HG02981 (cell line): Measurements from ENCODE around the gene DYSF.

Experiments
- ATAC-seq: cut with Tn5 transposase; IDR thresholded peaks from one replicate; pipeline ENCODE4 v1.9.1; 2021; ENCODE audit warnings: mild to moderate bottlenecking, moderate library complexity; ENCODE audit not compliant: unreplicated experiment

The DYSF gene

DNA sequence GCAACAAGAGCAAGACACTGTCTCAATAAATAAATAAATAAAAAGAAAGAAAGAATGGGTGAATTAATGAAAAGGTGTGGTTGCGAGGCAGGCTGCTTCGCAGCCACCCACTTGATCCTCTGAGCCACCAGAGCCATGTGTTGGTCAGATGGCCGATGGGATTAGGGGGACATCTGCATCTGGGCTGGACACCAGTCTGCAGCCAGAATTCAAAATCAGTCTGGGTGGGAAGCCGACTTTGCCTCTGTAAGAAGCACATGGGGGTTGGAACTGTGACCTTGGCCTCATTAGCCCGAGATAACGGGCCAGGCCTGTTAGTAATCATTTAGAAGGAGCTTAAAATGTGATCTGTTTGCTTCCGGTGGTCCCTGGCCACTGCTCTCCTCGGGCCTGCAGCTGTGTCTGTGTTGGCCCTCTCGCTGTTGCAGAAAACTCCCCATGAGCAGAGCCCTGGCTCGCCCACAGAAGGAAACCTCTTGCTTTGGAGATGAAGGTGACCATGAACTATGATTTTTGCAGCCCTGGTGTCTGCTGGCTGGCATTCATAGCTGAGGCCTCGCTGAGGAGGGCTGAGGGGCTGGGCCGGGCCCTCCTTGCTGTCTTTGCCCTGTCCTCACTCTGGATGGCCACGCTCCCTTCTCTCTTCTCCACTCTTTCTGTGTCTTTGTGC lies 94.4 kb downstream of the DYSF start:
- ATAC-seq, result no peak

DNA sequence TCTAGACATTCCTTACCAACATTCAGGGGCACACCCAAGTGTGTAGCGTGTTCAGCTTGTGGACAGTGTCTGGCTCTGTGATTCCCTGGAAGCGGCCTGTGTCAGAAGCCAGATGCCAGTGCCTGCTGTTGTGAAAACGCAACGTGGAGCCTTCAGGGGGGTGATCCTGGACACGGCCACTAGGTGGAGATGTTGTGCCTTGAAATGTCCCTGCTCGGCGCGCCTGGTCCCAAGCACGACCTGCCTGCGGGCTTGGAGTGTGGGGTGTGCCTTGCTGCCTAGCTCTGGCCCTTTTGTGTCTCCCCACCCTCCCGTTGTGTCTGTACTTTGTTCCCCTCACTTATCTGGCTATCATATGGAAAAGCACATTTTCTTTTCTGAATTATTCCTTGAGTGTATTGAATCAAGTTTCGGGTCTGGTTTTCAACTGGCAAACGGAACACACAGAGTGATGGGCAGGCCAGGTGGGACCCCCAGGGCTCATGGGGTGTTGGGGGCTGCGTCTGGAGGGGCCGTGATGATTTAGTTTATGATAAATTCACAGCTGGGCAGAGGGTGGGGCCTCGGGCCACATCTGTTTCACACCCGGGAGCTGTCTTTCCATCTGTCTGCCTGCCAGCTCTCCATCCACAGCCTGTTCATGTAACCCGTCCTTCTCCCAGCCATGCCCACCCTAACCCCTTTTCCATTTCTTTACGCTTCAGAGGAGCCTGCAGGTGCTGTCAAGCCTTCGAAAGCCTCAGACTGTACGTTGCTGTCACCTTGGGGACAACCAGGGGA lies 95.5 kb downstream of the DYSF start:
- no peak for ATAC-seq

DNA sequence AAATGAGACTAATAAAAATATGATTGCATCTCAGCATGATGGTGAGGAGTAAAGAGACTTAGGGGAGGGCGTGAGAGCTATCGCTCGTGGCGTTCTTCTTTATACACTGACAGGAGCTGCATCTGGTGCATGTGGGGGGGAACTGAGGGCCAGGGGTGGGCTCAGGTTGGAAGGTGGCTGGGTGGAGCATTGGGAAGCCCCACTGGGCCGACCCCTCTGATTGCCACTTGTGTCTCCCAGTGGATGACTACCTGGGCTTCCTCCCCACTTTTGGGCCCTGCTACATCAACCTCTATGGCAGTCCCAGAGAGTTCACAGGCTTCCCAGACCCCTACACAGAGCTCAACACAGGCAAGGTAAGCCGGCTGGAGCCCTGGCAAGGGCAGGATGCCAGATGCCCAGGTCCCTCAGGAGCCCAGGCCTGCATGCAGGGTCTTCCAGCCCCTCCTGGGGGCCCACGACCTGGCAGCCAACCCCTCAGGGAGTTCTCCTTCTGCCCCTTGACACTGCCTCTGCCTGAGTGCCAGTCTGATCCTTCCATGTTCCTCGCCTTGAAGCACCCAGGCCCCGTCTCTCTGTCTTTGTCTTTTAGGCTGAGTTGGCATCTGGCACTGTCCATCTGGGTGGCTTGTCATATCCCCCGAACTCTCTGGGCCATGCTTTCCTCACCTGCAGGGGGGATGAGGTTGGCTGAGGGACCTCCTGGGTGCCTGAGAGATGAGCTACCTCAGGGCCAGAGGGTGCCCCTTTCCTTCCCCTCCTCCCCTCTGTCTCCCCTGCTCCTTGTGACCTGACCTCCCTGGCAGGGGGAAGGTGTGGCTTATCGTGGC lies 97.7 kb downstream of the DYSF start:
- ATAC-seq, result no peak

DNA sequence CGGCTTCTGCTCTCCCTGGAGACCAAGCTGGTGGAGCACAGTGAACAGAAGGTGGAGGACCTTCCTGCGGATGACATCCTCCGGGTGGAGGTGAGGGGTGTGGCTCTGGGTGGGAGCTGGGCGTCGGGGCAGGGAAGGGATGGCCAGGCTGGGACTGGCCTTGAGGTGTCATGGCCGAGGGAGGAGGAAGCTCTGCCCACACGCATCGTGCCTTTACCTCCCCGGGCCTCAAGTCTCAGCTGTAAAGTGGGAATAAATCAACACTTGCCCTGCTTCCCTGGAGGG lies 98.2 kb downstream of the DYSF start:
- no peak for ATAC-seq

DNA sequence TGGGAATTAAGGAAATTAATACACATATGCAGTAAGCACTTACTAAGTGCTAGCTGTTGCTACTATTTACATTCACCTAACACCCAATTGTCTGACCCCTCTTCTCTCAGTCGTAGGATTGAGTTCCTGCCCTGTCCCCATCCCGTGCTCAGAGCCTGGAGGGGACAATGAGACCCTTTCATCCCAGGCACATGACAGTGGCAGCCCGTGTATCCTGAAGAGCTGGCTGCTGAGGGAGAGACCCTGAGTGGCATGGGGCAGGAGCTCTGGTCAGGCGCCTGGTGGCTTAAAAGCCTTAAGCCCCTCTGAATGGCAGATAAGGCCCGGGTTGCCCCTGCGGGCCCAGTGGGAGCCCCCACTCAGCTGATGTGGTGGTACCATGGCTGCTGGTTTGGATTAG lies 99.0 kb downstream of the DYSF start:
- ATAC-seq, result no peak

DNA sequence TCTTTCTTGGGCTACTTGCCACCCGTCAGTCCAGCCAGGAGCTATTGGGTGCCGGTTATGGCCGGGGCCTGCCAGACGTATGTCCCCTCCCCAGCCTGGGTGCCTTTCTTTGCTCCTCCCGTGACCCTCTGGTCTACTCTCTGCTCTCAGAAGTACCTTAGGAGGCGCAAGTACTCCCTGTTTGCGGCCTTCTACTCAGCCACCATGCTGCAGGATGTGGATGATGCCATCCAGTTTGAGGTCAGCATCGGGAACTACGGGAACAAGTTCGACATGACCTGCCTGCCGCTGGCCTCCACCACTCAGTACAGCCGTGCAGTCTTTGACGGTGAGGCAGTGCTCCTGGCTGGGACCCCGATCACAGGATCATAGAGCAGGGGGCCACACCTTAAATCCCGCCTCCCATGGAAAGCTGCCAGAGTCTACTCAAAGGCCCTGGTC lies 99.5 kb downstream of the DYSF start:
- ATAC-seq, result no peak

DNA sequence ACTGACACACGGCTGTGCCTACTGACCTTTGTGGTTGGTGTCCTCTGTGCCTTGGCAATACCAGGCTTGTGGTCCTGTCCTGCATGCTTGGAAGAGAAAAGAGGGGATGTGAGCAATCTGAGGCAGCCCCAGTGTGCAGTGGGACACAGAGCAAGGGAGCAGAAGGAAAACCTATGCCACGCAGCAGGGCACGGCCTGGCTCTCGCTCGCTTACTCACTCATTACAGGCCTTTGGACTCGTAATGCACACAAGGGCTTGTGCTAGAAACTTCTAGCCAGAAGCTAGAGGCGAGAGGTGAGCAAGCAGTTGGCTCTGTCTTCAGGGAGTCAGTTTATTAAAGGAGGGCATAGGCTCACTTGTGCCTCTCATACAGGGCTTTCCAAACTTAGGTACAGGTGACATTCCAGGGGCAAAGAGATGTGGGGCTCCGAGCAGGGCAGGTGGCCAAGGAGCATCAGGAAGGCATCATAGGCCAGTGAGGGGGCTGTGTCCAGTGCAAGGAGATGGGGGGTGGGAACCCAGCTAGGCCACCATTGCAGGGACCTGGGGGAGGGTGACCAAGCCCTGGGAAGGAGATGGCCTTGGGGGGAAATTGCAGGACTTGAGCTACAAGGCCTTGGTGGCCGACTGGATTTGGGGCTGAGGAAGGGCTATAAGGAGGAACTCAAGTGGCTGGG lies 100.8 kb downstream of the DYSF start:
- ATAC-seq, result no peak

DNA sequence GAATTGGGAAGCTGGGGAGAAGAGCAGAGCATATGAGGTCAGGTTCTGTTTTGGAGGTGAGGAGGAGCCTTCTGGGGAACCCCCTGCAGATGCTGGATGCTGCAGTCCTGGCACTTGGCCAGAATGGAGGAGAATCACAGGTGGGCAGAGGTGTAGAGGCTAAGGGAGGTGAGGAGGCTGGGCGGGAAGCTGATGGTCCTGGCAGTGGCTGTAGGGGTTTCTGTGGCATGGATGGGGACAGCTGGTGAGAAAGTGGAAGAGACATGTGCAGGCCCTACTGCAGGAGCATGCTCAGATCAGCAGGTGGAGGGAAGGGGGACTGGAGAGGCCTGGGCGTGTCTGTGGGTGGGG lies 101.3 kb downstream of the DYSF start:
- ATAC-seq, result no peak

DNA sequence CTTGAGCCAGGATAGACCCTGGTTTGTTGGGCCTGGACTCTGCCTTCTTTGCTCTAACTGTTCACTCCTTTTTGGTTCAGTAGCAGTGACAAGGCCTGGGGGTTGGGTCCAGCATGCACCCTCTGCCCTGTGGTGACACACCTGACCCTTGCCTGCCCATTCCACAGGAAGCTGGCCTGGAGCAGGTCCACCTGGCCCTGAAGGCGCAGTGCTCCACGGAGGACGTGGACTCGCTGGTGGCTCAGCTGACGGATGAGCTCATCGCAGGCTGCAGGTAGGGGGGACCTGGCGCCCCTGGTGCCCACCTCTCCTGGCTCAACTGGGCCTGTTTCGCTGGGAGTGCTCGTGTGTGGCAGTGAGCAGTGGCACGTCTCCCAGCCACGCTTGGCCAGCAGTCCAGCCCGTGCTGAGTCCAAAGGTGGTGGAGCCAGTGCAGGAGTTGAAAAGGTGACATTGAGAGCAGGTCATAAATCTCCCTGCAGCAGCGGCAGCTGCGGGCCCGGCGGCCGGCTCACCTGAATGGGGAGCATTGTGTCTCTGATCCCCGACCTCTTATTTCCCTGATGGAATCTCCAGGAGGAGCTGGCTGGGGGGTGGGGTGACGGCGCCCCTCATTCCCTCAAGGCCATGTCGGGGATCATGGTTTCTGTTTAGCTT lies 102.6 kb downstream of the DYSF start:
- no peak for ATAC-seq

DNA sequence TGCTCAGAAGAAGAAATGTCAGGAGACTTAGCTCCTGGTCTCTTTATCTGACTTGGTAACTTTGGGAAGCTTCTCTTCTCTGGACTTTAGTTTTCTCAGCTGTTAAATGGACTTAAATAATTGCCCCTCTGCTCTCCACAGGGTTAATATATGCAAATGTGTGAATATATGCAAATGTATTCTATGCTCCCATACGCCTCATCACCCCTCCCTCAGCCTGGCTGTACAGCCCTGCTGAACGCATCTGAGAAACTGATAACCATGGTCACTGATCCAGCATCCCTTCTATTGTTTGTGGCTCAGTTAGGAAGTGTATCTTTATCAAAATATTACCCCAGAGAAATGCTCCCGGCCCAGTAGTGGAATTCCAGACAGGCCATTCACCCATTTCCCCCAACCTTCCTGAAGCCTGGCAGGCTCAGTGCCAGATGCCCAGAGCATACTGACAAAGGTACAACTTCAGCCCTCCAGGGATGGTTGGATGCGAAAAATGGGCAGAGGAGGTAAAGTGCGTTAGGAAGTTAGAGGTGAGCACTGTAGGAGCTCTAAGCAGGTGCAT lies 103.4 kb downstream of the DYSF start:
- ATAC-seq, result no peak

DNA sequence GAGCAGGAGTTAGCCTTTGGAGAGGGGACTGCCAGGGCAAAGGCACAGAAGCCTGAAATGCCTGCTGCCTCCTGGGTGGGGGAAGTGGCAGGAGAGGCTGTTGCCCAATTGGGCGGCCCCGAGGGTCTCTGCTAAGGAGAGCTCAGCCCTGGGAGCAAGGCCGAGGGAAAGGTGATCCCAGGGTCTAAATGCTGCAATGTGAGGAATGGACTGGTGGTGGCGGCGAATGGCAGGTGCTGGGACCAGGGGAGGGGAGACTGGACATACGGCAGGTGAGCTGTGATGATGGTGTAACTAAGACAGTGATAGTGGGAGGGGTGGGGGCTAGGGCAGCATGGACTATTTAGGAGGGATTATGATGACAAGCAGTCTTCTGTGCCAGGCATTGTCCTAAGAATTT lies 104.0 kb downstream of the DYSF start:
- no peak for ATAC-seq

DNA sequence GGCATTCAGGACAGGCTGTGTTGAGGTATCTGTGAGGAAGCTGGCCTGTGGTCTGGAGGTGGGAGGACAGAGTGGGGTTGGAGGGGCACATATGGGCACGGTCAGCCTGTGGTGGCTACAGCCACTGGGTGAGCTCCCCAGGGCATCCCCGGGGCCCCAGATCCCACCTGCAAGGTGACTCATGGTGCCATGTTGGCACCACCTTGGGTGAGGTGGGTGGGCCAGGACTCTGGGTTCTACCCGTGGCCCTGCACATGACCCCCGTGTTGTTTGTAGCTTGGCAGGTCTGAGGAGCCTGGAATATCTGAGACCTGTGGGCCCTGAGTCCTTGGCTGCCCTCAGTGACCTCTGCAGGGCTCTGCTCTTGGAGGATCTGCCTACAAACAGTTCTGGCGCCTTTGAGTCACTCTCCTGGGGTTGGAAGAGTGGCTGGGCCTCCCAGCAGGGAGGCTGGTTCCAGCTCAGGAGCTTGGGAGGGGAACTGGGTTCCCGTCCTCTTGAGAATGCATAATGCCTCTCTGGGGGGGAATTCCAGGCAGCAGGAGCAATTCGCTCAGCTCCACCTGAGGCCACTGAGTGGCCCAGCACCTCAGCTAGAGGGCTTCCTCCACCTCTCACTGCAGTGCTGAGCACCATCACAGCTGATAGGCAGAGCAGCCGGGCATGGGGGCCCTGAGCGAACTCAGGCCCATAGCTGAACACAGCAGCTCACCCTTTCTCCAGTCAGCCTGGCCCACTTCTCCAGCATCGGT lies 105.1 kb downstream of the DYSF start:
- ATAC-seq, result no peak

DNA sequence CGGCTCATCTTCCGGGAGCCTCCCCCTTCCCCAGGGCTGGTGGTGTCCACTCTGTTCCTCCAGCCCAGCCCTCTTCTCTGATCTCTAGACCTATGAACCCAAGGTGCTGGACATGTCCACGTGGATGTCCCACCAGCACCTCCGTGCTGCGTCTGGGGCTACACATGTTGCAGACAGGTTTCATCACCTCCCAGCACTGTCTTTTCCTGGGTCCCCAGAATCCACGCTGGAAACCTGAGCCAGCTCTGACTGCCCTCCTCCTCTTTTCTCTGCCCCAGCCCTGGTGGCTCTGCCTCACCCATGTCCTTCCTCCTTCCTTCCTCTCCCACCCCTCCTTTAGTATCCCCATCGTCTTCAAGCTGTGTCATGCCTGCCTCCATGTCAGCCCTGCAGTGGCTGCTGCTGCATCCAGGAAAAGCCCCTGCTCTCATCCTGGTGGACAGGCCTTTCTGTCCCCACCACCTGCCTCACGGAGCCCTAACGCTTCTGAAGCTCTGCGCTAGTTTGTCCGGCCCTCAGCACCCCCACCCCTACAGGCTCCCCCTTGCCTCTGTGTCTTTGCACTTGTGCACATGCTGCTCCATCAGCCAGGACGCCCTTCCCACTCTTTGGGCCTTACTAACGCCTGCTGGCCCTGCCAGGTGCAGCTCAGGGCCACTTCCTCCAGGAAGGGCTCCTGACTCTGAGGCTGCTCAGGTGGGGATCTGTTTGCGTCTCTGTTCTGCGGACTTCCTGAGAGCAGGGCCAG lies 105.9 kb downstream of the DYSF start:
- no peak for ATAC-seq

DNA sequence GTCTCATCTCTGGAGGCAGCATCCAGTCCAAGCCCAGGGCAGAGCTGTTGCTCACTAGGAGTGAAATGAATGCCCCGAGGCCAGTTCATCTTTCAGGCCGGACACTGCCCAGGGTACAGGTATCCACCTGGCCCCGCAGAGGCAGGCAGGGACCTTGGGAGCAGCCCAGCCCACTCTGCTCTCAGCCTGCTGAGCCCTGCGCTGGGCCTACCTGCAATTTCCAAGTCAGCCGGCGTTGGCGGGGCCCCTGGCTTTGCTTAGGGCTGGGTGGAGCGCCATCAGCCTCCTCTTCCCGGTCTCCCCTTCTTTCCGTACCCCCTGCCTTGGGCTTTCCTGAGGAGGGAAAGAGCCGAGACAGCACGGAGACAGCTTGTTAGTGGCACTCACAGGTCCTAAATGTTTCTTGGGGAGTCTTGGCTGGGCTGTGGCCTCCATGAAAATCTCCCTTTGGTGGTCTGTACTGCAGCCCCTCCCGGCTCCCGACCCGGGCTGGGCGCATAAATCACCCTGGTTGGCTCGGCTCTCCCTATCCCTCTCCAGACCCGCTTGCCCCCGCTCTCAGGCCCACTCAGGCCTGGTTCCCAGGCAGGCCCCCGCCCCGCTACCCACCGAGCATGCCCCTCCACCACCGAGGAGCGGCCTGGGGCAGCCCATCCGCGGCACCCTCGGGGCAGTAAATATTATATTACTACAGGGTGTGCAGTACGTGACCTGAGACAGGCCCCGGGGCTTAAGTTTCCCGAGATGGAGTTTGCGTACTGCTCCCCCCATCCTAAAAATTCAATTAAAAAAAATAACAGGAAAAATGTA lies 106.7 kb downstream of the DYSF start:
- no peak for ATAC-seq

DNA sequence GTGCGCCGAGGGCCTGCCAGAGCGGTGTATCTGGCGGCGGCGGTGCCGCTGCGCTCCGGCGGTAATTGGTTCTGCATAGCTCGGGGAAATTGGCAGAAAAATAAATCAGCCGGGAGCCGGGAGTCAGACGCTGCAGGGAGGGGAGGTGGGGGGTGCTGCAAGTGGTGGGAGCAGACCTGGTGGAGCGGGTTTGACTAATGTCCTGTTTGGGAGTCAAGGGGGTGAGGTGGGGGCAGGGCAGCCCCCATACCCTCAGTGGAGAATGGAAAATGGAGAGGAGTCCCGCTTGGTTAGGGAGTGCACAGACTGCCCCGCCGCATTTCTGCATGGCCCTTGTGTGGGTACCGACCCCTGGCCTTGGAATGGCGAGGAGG lies 107.3 kb downstream of the DYSF start:
- ATAC-seq, result no peak

DNA sequence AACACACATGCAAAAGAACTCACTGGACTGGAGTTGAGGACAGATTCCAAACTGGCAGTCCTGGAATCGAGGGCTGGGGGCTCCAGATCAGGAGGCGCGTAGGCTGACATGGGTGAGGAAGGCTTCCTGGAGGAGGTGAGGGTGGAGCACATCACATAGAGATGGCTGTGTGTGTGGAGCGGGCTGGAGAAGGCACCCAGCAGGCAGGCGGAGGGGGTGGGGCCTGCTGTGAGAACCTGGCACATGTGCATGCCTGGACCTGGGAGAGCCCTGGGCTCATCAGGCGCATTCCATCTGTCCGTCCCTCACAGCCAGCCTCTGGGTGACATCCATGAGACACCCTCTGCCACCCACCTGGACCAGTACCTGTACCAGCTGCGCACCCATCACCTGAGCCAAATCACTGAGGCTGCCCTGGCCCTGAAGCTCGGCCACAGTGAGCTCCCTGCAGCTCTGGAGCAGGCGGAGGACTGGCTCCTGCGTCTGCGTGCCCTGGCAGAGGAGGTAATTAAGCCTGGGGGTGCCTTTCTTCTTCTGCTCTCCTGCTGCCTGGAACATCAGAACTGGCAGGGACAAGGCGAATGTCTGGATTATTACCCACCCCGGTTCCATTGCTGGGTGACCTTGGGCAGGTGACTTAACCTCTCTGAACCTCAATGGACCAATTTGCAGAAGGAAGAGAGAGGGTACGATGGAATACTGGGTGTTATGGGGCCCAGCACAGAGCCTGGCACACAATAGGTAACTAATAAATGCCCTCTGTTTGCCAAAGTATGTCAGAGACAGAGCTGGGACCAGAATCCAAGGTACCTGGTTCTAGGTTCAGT lies 108.3 kb downstream of the DYSF start:
- no peak for ATAC-seq

DNA sequence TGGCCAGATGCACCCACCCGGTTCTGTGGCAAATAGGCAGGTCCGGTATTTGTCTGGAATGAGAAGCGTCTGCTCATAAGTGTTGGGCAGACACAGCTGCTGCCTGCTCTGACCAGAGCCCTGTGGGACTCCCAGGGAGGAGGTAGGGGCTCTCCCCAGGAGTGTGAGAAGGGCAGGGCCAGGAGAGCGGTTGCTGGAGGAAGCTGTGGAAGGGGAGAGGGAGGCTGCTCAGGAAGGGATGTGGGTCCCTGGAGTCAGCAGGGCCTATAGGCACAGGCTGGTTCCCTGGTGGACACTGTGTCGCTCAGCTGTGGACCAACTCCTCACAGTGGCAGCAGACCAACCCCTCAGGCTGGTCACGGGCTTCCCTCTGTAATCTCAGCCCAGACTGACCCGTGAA lies 109.2 kb downstream of the DYSF start:
- no peak for ATAC-seq

DNA sequence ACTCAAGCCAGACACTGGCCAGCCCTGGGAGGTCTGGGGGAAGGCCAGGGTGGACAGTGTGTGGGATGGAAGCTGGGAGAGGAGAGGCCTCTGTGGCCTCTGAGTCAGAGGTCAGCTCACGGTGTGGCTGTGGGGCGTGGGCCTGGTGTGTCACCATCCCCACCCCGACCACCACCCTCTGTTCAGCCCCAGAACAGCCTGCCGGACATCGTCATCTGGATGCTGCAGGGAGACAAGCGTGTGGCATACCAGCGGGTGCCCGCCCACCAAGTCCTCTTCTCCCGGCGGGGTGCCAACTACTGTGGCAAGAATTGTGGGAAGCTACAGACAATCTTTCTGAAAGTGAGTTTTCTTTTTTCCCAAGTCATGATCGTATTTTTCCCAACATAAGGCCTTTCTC lies 110.5 kb downstream of the DYSF start:
- ATAC-seq, result no peak
